Activated CD4-positive, alpha-beta memory T cell treated with anti-CD3 and anti-CD28 coated beads for 36 hours (primary cell): Measurements from ENCODE around the gene SIRPD. TPM values are rescaled to one million over a fixed set of nuclear protein-coding genes. Genes with fewer than 3 reads are reported as not detected.

Experiments
- CTCF ChIA-PET: fragments of 350-600 bp; sonication (Branson Sonifier 250); formaldehyde crosslinking; loops from one replicate; lab custom pipeline; 2021; ENCODE audit warnings: antibody characterized with exemption, inconsistent platforms; lab: Charles Lee
- POLR2A ChIA-PET: fragments of 350-600 bp; sonication (Branson Sonifier 250); formaldehyde crosslinking; loops from one replicate; lab custom pipeline; 2021; ENCODE audit warnings: antibody characterized with exemption; lab: Charles Lee
- DNase-seq: peaks from one replicate; pipeline ENCODE4 v3.0.0-alpha.2; 2020
- H3K27ac Mint-ChIP-seq: one replicate; pipeline ENCODE4 v1.8.0; 2021; ENCODE audit warnings: mixed read lengths
- H3K27me3 Mint-ChIP-seq: one replicate; pipeline ENCODE4 v1.8.0; 2021; ENCODE audit warnings: mixed read lengths
- H3K36me3 Mint-ChIP-seq: one replicate; pipeline ENCODE4 v1.8.0; 2021; ENCODE audit warnings: mixed read lengths
- H3K4me1 Mint-ChIP-seq: one replicate; pipeline ENCODE4 v1.8.0; 2021; ENCODE audit warnings: low read depth, mixed read lengths
- H3K4me3 Mint-ChIP-seq: one replicate; pipeline ENCODE4 v1.8.0; 2021; ENCODE audit warnings: mild to moderate bottlenecking, mixed read lengths
- H3K9me3 Mint-ChIP-seq: one replicate; pipeline ENCODE4 v1.8.0; 2021; ENCODE audit warnings: mixed read lengths
- intact Hi-C: fragments of 100-400 bp; cut with micrococcal nuclease; formaldehyde crosslinking; loops from one replicate; pipeline ENCODE4 v1.15.1; 2023
- total RNA-seq, 2 experiments: library from RNA; stranded (reverse); gene quantifications; one replicate each; pipeline ENCODE4 v1.2.3, GENCODE V29; 2021

The SIRPD gene
- total RNA-seq, 2 experiments from 2014 or later, result not detected

GRCh38 chr20:1569415-1569881, 11.9 kb upstream of the SIRPD start:
- Mint-ChIP-seq H3K27ac (no peak overlapping the region), H3K36me3 (peaks cover 4% of the 10 kb centered on the region), H3K4me3 (no peak overlapping the region), H3K4me1 (no peaks in the 10 kb centered on the region), H3K27me3 (no peaks in the 10 kb centered on the region), H3K9me3 (no peaks in the 10 kb centered on the region)
- ChIA-PET CTCF (no interaction called here), POLR2A (no interaction called here)
- DNase-seq, result no peak
- intact Hi-C loops, result no loop called here

- ChIA-PET POLR2A (no interaction called here), CTCF (no interaction called here)
- Mint-ChIP-seq H3K27me3 (no peaks in the 10 kb centered on the region), H3K4me1 (no peaks in the 10 kb centered on the region), H3K9me3 (peaks cover 4% of the 10 kb centered on the region), H3K27ac (no peak overlapping the region), H3K36me3 (peaks cover 4% of the 10 kb centered on the region), H3K4me3 (no peak overlapping the region)
- intact Hi-C loops, result no loop called here
- no peak for DNase-seq
Measured at GRCh38 chr20:1568163-1568490, 10.6 kb upstream of the SIRPD start.

GRCh38 chr20:1567392-1568162, 10.1 kb upstream of the SIRPD start:
- no peak for DNase-seq
- H3K27ac Mint-ChIP-seq, result no peak overlapping the region
- no peaks in the 10 kb centered on the region for H3K27me3 Mint-ChIP-seq

GRCh38 chr20:1566701-1567100, 9.2 kb upstream of the SIRPD start:
- H3K36me3 Mint-ChIP-seq, result peaks cover 9% of the 10 kb centered on the region
- H3K4me1 Mint-ChIP-seq, result no peaks in the 10 kb centered on the region
- H3K27me3 Mint-ChIP-seq, result no peaks in the 10 kb centered on the region
- no peak overlapping the region for H3K27ac Mint-ChIP-seq
- H3K4me3 Mint-ChIP-seq, result no peak overlapping the region
- ChIA-PET POLR2A (no interaction called here), CTCF (no interaction called here)
- H3K9me3 Mint-ChIP-seq, result peaks cover 4% of the 10 kb centered on the region
- no peak for DNase-seq
- intact Hi-C loops, result no loop called here

More at GRCh38 chr20:1567392-1568162, 10.1 kb upstream of the SIRPD start:
- H3K4me3 Mint-ChIP-seq, result no peak overlapping the region
- H3K36me3 Mint-ChIP-seq, result peaks cover 8% of the 10 kb centered on the region
- ChIA-PET CTCF (no interaction called here), POLR2A (no interaction called here)
- H3K4me1 Mint-ChIP-seq, result no peaks in the 10 kb centered on the region
- intact Hi-C loops, result no loop called here
- H3K9me3 Mint-ChIP-seq, result peaks cover 4% of the 10 kb centered on the region

- no peak for DNase-seq
- Mint-ChIP-seq H3K4me1 (no peaks in the 10 kb centered on the region), H3K27me3 (no peaks in the 10 kb centered on the region), H3K27ac (no peak overlapping the region), H3K4me3 (no peak overlapping the region), H3K9me3 (peaks cover 4% of the 10 kb centered on the region), H3K36me3 (peaks cover 9% of the 10 kb centered on the region)
- intact Hi-C loops, result no loop called here
- ChIA-PET CTCF (no interaction called here), POLR2A (no interaction called here)
Measured at GRCh38 chr20:1565461-1565860, 8.0 kb upstream of the SIRPD start.

- POLR2A ChIA-PET, result no interaction called here
- intact Hi-C loops, result loop anchor here (5.0 kb wide), 1 partner anchor 889 kb away; no protein-coding TSS in a partner anchor
Measured at GRCh38 chr20:1563598-1563997, 6.1 kb upstream of the SIRPD start.

GRCh38 chr20:1562622-1563021, 5.1 kb upstream of the SIRPD start:
- H3K27ac Mint-ChIP-seq, result no peak overlapping the region
- POLR2A ChIA-PET, result no interaction called here

More at GRCh38 chr20:1563598-1563997, 6.1 kb upstream of the SIRPD start:
- H3K4me1 Mint-ChIP-seq, result no peaks in the 10 kb centered on the region
- H3K27me3 Mint-ChIP-seq, result no peaks in the 10 kb centered on the region
- no peak overlapping the region for H3K27ac Mint-ChIP-seq
- peaks cover 9% of the 10 kb centered on the region for H3K36me3 Mint-ChIP-seq
- no peak for DNase-seq
- H3K9me3 Mint-ChIP-seq, result peaks cover 4% of the 10 kb centered on the region
- no peak overlapping the region for H3K4me3 Mint-ChIP-seq
- CTCF ChIA-PET, result interaction anchor here (1.3 kb wide), 2 partner anchors 7 to 60 kb away, joined by 3 read pairs; no protein-coding TSS in a partner anchor

GRCh38 chr20:1561350-1561749, 3.8 kb upstream of the SIRPD start:
- ChIA-PET CTCF (interaction anchor here (1.7 to 2.8 kb wide), 2 partner anchors 174 to 215 kb away, joined by 6 to 9 read pairs; no protein-coding TSS in a partner anchor), POLR2A (no interaction called here)
- intact Hi-C loops, result loop anchor here (5.0 kb wide), 1 partner anchor 891 kb away; no protein-coding TSS in a partner anchor
- DNase-seq, result no peak
- Mint-ChIP-seq H3K9me3 (peaks cover 4% of the 10 kb centered on the region), H3K36me3 (peaks cover 9% of the 10 kb centered on the region), H3K27ac (no peak overlapping the region), H3K27me3 (no peaks in the 10 kb centered on the region), H3K4me1 (peaks cover 2% of the 10 kb centered on the region), H3K4me3 (no peak overlapping the region)

More at GRCh38 chr20:1562622-1563021, 5.1 kb upstream of the SIRPD start:
- intact Hi-C loops, result loop anchor here (5.0 kb wide), 1 partner anchor 890 kb away; no protein-coding TSS in a partner anchor
- H3K4me1 Mint-ChIP-seq, result no peaks in the 10 kb centered on the region
- peaks cover 4% of the 10 kb centered on the region for H3K9me3 Mint-ChIP-seq
- no peak overlapping the region for H3K4me3 Mint-ChIP-seq
- H3K27me3 Mint-ChIP-seq, result no peaks in the 10 kb centered on the region
- DNase-seq, result no peak
- peaks cover 9% of the 10 kb centered on the region for H3K36me3 Mint-ChIP-seq
- CTCF ChIA-PET, result interaction anchor here (1.3 kb wide), 1 partner anchor 59 kb away, joined by 3 read pairs; no protein-coding TSS in a partner anchor

- intact Hi-C loops, result loop anchor here (1.0 kb wide), 1 partner anchor 178 kb away; no protein-coding TSS in a partner anchor
- Mint-ChIP-seq H3K27ac (no peak overlapping the region), H3K36me3 (peaks cover 2% of the 10 kb centered on the region), H3K4me3 (no peak overlapping the region), H3K9me3 (peaks cover 5% of the 10 kb centered on the region), H3K27me3 (no peaks in the 10 kb centered on the region), H3K4me1 (peaks cover 3% of the 10 kb centered on the region)
- no peak for DNase-seq
- ChIA-PET CTCF (interaction anchor here (0.5 to 3.8 kb wide), 12 partner anchors 8 to 737 kb away, joined by 3 to 37 read pairs (median 4); no protein-coding TSS in a partner anchor), POLR2A (no interaction called here)
Measured at GRCh38 chr20:1555952-1556351, 1.6 kb downstream of the SIRPD start.

GRCh38 chr20:1539816-1540419, 17.6 kb downstream of the SIRPD start:
- H3K27ac Mint-ChIP-seq, result no peak overlapping the region
- no peak overlapping the region for H3K4me3 Mint-ChIP-seq
- ChIA-PET CTCF (interaction anchor here (1.4 to 2.5 kb wide), 2 partner anchors 36 to 224 kb away, joined by 4 to 6 read pairs; no protein-coding TSS in a partner anchor), POLR2A (no interaction called here)
- H3K4me1 Mint-ChIP-seq, result peaks cover 3% of the 10 kb centered on the region
- intact Hi-C loops, result no loop called here
- H3K36me3 Mint-ChIP-seq, result no peaks in the 10 kb centered on the region
- H3K27me3 Mint-ChIP-seq, result no peaks in the 10 kb centered on the region
- peaks cover 8% of the 10 kb centered on the region for H3K9me3 Mint-ChIP-seq
- DNase-seq, result no peak

- Mint-ChIP-seq H3K4me1 (peaks cover 3% of the 10 kb centered on the region), H3K9me3 (peaks cover 8% of the 10 kb centered on the region), H3K4me3 (no peak overlapping the region), H3K27me3 (no peaks in the 10 kb centered on the region), H3K27ac (no peak overlapping the region), H3K36me3 (no peaks in the 10 kb centered on the region)
- intact Hi-C loops, result no loop called here
- POLR2A ChIA-PET, result no interaction called here
- CTCF ChIA-PET, result interaction anchor here (1.1 to 2.5 kb wide), 3 partner anchors 72 to 238 kb away, joined by 3 to 8 read pairs (median 6); partner anchors contain the start of gene NSFL1C
- no peak for DNase-seq
Measured at GRCh38 chr20:1538655-1539054, 18.9 kb downstream of the SIRPD start.

GRCh38 chr20:1537731-1538058, 19.8 kb downstream of the SIRPD start:
- H3K4me3 Mint-ChIP-seq, result no peak overlapping the region
- POLR2A ChIA-PET, result no interaction called here
- DNase-seq, result no peak
- intact Hi-C loops, result no loop called here
- H3K36me3 Mint-ChIP-seq, result no peaks in the 10 kb centered on the region
- no peaks in the 10 kb centered on the region for H3K27me3 Mint-ChIP-seq
- H3K27ac Mint-ChIP-seq, result no peak overlapping the region
- H3K9me3 Mint-ChIP-seq, result peaks cover 8% of the 10 kb centered on the region
- CTCF ChIA-PET, result interaction anchor here (1.1 to 2.5 kb wide), 3 partner anchors 197 to 239 kb away, joined by 5 to 8 read pairs (median 6); no protein-coding TSS in a partner anchor
- peaks cover 3% of the 10 kb centered on the region for H3K4me1 Mint-ChIP-seq
